Natural killer cell (primary cell): Measurements from ENCODE around the gene TMBIM6. TPM values are rescaled to one million over a fixed set of nuclear protein-coding genes. Genes with fewer than 3 reads are reported as not detected.

Source experiments
- ATAC-seq, 3 donors: fragments of 150-1000 bp in 2 of 3; fragments of 200-7000 bp in 1 of 3; cut with Tn5 transposase; 1 replicate in 1 of 3; 2 replicates in 2 of 3; pipeline ENCODE4 v1.10.0; 2021; ENCODE audit warnings: mild to moderate bottlenecking in 2 of 3, moderate library complexity in 2 of 3
- DNase-seq, 2 donors: peaks; one replicate each; pipeline versions ENCODE4 v3.0.0 to v3.0.0-alpha.2; 2013 to 2021; ENCODE audit warnings: mixed read lengths in 1 of 2
- H3K27ac ChIP-seq: one replicate; pipeline ENCODE4 v1.5.1; 2013; ENCODE audit warnings: mild to moderate bottlenecking, low read length
- H3K27me3 ChIP-seq: one replicate; pipeline ENCODE4 v1.6.1; 2013; ENCODE audit warnings: low read length; ENCODE audit not compliant: control insufficient read depth, insufficient read depth
- H3K36me3 ChIP-seq: one replicate; pipeline ENCODE4 v1.6.1; 2013; ENCODE audit warnings: low read length; ENCODE audit not compliant: control insufficient read depth, insufficient read depth
- H3K4me1 ChIP-seq: one replicate; pipeline ENCODE4 v1.6.1; 2013; ENCODE audit warnings: low read length; ENCODE audit not compliant: control insufficient read depth, insufficient read depth
- H3K4me3 ChIP-seq: one replicate; pipeline ENCODE4 v1.5.1; 2013; ENCODE audit warnings: low read length
- H3K9me3 ChIP-seq: one replicate; pipeline ENCODE4 v1.6.1; 2013; ENCODE audit warnings: low read length; ENCODE audit not compliant: control insufficient read depth, insufficient read depth
- H3K27ac Mint-ChIP-seq, 2 donors: one replicate each; pipeline ENCODE4 v1.8.0; 2022; ENCODE audit warnings: mild to moderate bottlenecking in 2 of 2, mixed read lengths in 2 of 2, moderate library complexity in 1 of 2
- H3K27me3 Mint-ChIP-seq, 2 donors: one replicate each; pipeline ENCODE4 v1.8.0; 2022; ENCODE audit warnings: low read depth in 2 of 2, mixed read lengths in 2 of 2
- H3K36me3 Mint-ChIP-seq: one replicate; pipeline ENCODE4 v1.8.0; 2022; ENCODE audit warnings: mixed read lengths
- H3K4me1 Mint-ChIP-seq, 2 donors: one replicate each; pipeline ENCODE4 v1.8.0; 2022; ENCODE audit warnings: mixed read lengths in 2 of 2
- H3K4me3 Mint-ChIP-seq: one replicate; pipeline ENCODE4 v1.8.0; 2022; ENCODE audit warnings: mild to moderate bottlenecking, moderate library complexity, mixed read lengths
- H3K9me3 Mint-ChIP-seq, 2 donors: one replicate each; pipeline ENCODE4 v1.8.0; 2022; ENCODE audit warnings: mixed read lengths in 2 of 2
- WGBS: methylation state at CpG from one replicate; pipeline ENCODE4 v1.1.7; 2013; ENCODE audit warnings: missing lambda C conversion rate; ENCODE audit not compliant: insufficient coverage; 5-methylcytosine and 5-hydroxymethylcytosine counted together
- intact Hi-C: fragments of 100-400 bp; cut with micrococcal nuclease; formaldehyde crosslinking; loops from one replicate; pipeline ENCODE4 v1.14.2; 2022
- total RNA-seq, 4 donors: library from RNA; stranded (reverse); fragments of 120-200 nt in 1 of 4; gene quantifications; one replicate each; pipeline versions ENCODE4 v1.2.3 to v1.2.4, GENCODE V29; 2013 to 2022
- TF ChIP-seq, protein P1 (sequence below): fragments of 200-600 bp; IDR thresholded peaks from one replicate; pipeline ENCODE4 v1.8.0; 2022; ENCODE audit warnings: antibody characterized with exemption

TMBIM6 gene
- total RNA-seq, 3 donors from 2014 or later (not counting 1 experiment from before 2014, with no cell fraction given), result 326 to 375 (median 366) TPM

DNA sequence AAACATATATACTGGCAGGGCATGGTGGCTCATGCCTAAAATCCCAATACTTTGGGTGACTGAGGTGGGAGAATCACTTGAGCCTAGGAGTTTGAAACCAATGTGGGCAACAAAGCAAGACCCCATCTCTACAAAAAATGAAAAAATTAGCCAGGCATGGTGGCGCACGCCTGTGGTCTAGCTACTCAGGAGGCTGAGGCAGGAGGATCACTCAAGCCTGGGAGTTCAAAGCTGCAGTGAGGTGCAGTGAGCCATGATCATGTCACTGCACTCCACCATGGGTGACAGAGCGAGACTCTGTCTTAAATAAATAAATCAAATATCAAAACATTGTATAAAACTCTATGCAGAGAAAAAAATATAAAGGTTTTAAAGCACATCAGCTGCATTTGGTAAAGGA, 39.3 kb upstream of the TMBIM6 start:
- no peaks in the 10 kb centered on the region for H3K27me3 ChIP-seq
- no peaks in the 10 kb centered on the region for H3K9me3 ChIP-seq
- H3K4me3 ChIP-seq, result no peak overlapping the region
- H3K27ac ChIP-seq, result no peak overlapping the region
- no peaks in the 10 kb centered on the region for H3K9me3 Mint-ChIP-seq
- peaks cover 61 to 68% of the 10 kb centered on the region in 2 donors for H3K4me1 Mint-ChIP-seq
- H3K36me3 ChIP-seq, result no peaks in the 10 kb centered on the region
- no peak overlapping the region for H3K4me3 Mint-ChIP-seq
- H3K27me3 Mint-ChIP-seq, result no peaks in the 10 kb centered on the region
- intact Hi-C loops, result loop anchor here (2.0 kb wide), 1 partner anchor 31 kb away; no protein-coding TSS in a partner anchor
- no peaks in the 10 kb centered on the region for H3K36me3 Mint-ChIP-seq
- peaks cover 62% of the 10 kb centered on the region for H3K4me1 ChIP-seq
- 70% methylated on average over 2 of the region's 3 CpGs for WGBS
- peak overlapping the region; percentile 84 to 86 for H3K27ac Mint-ChIP-seq
- DNase-seq (no peak), ATAC-seq (no peak)
- TF ChIP-seq, protein P1, sequence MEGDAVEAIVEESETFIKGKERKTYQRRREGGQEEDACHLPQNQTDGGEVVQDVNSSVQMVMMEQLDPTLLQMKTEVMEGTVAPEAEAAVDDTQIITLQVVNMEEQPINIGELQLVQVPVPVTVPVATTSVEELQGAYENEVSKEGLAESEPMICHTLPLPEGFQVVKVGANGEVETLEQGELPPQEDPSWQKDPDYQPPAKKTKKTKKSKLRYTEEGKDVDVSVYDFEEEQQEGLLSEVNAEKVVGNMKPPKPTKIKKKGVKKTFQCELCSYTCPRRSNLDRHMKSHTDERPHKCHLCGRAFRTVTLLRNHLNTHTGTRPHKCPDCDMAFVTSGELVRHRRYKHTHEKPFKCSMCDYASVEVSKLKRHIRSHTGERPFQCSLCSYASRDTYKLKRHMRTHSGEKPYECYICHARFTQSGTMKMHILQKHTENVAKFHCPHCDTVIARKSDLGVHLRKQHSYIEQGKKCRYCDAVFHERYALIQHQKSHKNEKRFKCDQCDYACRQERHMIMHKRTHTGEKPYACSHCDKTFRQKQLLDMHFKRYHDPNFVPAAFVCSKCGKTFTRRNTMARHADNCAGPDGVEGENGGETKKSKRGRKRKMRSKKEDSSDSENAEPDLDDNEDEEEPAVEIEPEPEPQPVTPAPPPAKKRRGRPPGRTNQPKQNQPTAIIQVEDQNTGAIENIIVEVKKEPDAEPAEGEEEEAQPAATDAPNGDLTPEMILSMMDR, result no peak

DNA sequence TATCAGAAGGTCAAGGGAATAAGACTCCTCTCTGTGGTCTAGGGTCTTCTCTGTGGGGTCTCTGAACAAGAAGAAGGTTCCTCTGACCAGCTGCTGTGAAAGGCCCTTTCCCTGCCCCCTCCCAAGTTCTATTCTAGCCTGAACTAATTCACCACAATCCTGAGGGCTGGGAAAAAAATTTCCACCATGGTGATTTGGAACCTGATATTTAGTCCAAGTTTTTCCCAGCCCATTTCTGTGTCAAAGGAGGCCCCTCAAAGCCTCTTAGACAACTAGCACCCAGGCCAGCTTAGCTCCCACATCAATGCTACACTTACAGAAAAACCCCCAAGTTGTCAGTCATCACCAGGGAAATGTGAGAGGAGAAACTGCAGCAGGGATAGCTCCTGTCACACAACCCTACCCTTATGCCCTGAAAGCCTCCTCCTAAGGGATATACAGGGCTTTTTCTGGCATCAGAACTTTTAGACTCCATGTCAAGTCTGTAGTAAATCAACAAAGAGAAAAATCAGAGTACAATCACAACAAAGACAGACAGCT, 38.6 kb upstream of the TMBIM6 start:
- Histone ChIP-seq H3K27me3 (no peaks in the 10 kb centered on the region), H3K36me3 (no peaks in the 10 kb centered on the region), H3K4me1 (peaks cover 64% of the 10 kb centered on the region), H3K27ac (no peak overlapping the region), H3K9me3 (no peaks in the 10 kb centered on the region), H3K4me3 (no peak overlapping the region)
- TF ChIP-seq, protein P1, result no peak
- intact Hi-C loops, result loop anchor here (2.0 kb wide), 1 partner anchor 32 kb away; no protein-coding TSS in a partner anchor
- H3K36me3 Mint-ChIP-seq, result no peaks in the 10 kb centered on the region
- H3K9me3 Mint-ChIP-seq, result no peaks in the 10 kb centered on the region
- ATAC-seq (no peak), DNase-seq (peak in 1 of 2 donors; percentile 20)
- peaks cover 2 to 4% of the 10 kb centered on the region in 2 donors for H3K27me3 Mint-ChIP-seq
- peaks cover 63 to 67% of the 10 kb centered on the region in 2 donors for H3K4me1 Mint-ChIP-seq
- peak overlapping the region; percentile 47 for H3K4me3 Mint-ChIP-seq
- peak overlapping the region; percentile 84 to 86 for H3K27ac Mint-ChIP-seq

- ATAC-seq, result peak; percentile 9 to 22 (median 13)
These were observed 37.7 kb upstream of the TMBIM6 start for GRCh38 chr12:49703647-49704137.

More at GRCh38 chr12:49703647-49704137, 37.7 kb upstream of the TMBIM6 start:
- Histone ChIP-seq H3K27ac (peak overlapping the region; percentile 17), H3K36me3 (no peaks in the 10 kb centered on the region), H3K9me3 (no peaks in the 10 kb centered on the region), H3K4me3 (no peak overlapping the region), H3K4me1 (peaks cover 59% of the 10 kb centered on the region), H3K27me3 (no peaks in the 10 kb centered on the region)
- H3K9me3 Mint-ChIP-seq, result no peaks in the 10 kb centered on the region
- TF ChIP-seq, protein P1, result no peak
- H3K27ac Mint-ChIP-seq, result peak overlapping the region; percentile 84 to 86
- H3K4me3 Mint-ChIP-seq, result peak overlapping the region; percentile 76
- intact Hi-C loops, result loop anchor here (2.0 kb wide), 1 partner anchor 33 kb away; no protein-coding TSS in a partner anchor
- H3K36me3 Mint-ChIP-seq, result no peaks in the 10 kb centered on the region
- peaks cover 55 to 60% of the 10 kb centered on the region in 2 donors for H3K4me1 Mint-ChIP-seq
- peak; percentile 26 to 72 for DNase-seq
- 35% methylated on average over 3 of the region's 3 CpGs for WGBS
- H3K27me3 Mint-ChIP-seq, result peaks cover 2 to 5% of the 10 kb centered on the region in 2 donors
